IgD-negative memory B cell (primary cell): ENCODE data around the gene SSNA1. TPM values are rescaled to one million over a fixed set of nuclear protein-coding genes. Genes with fewer than 3 reads are reported as not detected.
"Not testable (repeated sequence)": the region's sequence is repeated elsewhere in the genome, so short reads cannot be mapped to it uniquely, and the experiment has no call there.

ENCODE experiments used
- H3K27ac Mint-ChIP-seq, 3 donors: one replicate each; pipeline ENCODE4 v1.8.0; 2020 to 2022; ENCODE audit warnings: mild to moderate bottlenecking in 3 of 3, mixed read lengths in 3 of 3, moderate library complexity in 1 of 3
- H3K27me3 Mint-ChIP-seq: one replicate; pipeline ENCODE4 v1.8.0; 2021; ENCODE audit warnings: mixed read lengths
- H3K36me3 Mint-ChIP-seq: one replicate; pipeline ENCODE4 v1.8.0; 2020; ENCODE audit warnings: mild to moderate bottlenecking, mixed read lengths
- H3K4me1 Mint-ChIP-seq, 3 donors: one replicate each; pipeline ENCODE4 v1.8.0; 2020 to 2022; ENCODE audit warnings: mixed read lengths in 3 of 3, mild to moderate bottlenecking in 1 of 3
- H3K4me3 Mint-ChIP-seq, 4 donors: one replicate each; pipeline ENCODE4 v1.8.0; 2020 to 2022; ENCODE audit warnings: mild to moderate bottlenecking in 4 of 4, mixed read lengths in 4 of 4, moderate library complexity in 3 of 4
- H3K9me3 Mint-ChIP-seq, 3 donors: one replicate each; pipeline ENCODE4 v1.8.0; 2020 to 2021; ENCODE audit warnings: mixed read lengths in 3 of 3, mild to moderate bottlenecking in 1 of 3
- polyA plus RNA-seq: library from polyadenylated mRNA; unstranded; fragments of 300-500 nt; fragmentation: Illumina TruSeq; gene quantifications from one replicate; pipeline ENCODE4 v1.2.3, GENCODE V29; 2021

SSNA1 gene
- polyA plus RNA-seq, 1 donor from 2014 or later: 139 TPM

- Mint-ChIP-seq H3K27ac (peak overlapping the region in 1 of 3 donors; percentile 73), H3K4me3 (peak overlapping the region in 1 of 4 donors; percentile 37)
Measured at GRCh38 chr9:137236936-137237421, 48.5 kb downstream of the SSNA1 start.

DNA sequence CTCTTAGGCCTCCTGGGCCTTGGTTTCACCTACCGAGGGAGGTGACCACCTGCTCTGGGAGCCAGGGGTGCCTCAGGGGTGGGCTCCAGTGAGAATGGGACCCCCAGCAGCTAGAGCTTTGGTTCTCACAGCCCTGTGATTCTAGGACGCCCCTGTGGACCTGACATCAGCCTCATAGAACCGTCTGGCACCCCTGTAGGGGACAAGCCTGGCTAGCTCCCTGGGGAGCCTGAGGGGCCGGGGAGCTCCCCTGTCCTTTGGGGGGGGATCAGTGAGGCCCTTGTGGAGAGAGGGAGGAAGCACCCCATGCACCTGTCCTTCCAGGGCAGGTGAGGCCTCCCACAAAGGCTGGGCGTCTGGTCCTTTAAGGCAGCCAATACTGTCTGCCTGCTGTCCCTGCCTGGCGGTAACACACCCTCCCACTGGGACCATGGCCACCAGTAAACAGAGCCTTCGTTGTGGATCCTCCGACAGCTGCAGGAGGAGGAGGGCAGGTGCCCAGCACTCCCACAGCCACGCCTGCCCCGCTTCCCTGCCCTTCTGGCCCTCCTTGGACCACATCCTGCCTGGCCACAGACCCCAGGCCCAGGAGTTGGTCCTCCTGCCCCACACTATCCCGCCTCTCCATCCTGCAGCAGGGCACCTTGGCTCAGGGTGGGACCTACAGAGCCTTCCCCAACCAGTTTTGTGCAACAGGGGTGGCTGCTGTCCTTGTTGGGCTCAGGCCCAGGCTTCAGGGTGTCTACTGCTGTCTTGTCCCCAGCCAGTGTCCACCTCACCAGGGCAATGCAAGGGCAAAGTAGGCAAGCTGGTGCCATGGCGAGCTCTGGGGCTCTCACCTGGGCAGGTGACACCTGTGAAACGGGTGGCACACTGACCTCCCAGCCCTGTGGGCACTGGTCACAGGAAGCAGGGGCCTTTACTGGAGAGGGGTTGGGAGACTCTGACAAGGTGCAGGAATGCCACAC, 49.6 kb downstream of the SSNA1 start:
- H3K9me3 Mint-ChIP-seq: no peaks in the 10 kb centered on the region
- no peaks in the 10 kb centered on the region for H3K27me3 Mint-ChIP-seq
- no peaks in the 10 kb centered on the region for H3K36me3 Mint-ChIP-seq
- H3K4me3 Mint-ChIP-seq: peak overlapping the region in 1 of 4 donors; percentile 54
- H3K27ac Mint-ChIP-seq: no peak overlapping the region
- H3K4me1 Mint-ChIP-seq: peaks cover 11 to 22% (median 21%) of the 10 kb centered on the region in 3 donors

More at GRCh38 chr9:137236936-137237421, 48.5 kb downstream of the SSNA1 start:
- Mint-ChIP-seq H3K27me3 (no peaks in the 10 kb centered on the region), H3K36me3 (no peaks in the 10 kb centered on the region), H3K4me1 (peaks cover 11 to 15% (median 15%) of the 10 kb centered on the region in 3 donors), H3K9me3 (no peaks in the 10 kb centered on the region)

- peaks cover 17 to 23% (median 19%) of the 10 kb centered on the region in 3 donors for H3K4me1 Mint-ChIP-seq
- not testable (repeated sequence) for H3K36me3 Mint-ChIP-seq
Measured at GRCh38 chr9:137239541-137240200, 51.2 kb downstream of the SSNA1 start.

More at GRCh38 chr9:137239541-137240200, 51.2 kb downstream of the SSNA1 start:
- H3K4me3 Mint-ChIP-seq: peak overlapping the region; percentile 74 to 86 (median 79)
- H3K27ac Mint-ChIP-seq: peak overlapping the region in 2 of 3 donors; percentile 63 to 73
- H3K27me3 Mint-ChIP-seq, H3K9me3 Mint-ChIP-seq: not testable (repeated sequence)

Other genes starting within 250 kb of the SSNA1 start
- 108 TPM for gene FBXW5, start 243.9 kb upstream of the SSNA1 start, polyA plus RNA-seq
- gene C8G, start 243.4 kb upstream of the SSNA1 start, polyA plus RNA-seq: not detected
- gene LCN12, start 236.4 kb upstream of the SSNA1 start, polyA plus RNA-seq: not detected
- gene PTGDS, start 211.2 kb upstream of the SSNA1 start, polyA plus RNA-seq: not detected
- gene LCNL1, start 205.7 kb upstream of the SSNA1 start, polyA plus RNA-seq: not detected
- 64.3 TPM for gene PAXX, start 196.3 kb upstream of the SSNA1 start, polyA plus RNA-seq
- 3.5 TPM for gene CLIC3, start 192.1 kb upstream of the SSNA1 start, polyA plus RNA-seq
- 3.9 TPM for gene ABCA2, start 160.4 kb upstream of the SSNA1 start, polyA plus RNA-seq
- 26.6 TPM for gene FUT7, start 156.6 kb upstream of the SSNA1 start, polyA plus RNA-seq
- 2.0 TPM for gene NPDC1, start 142.5 kb upstream of the SSNA1 start, polyA plus RNA-seq
- not detected for gene ENTPD2, start 134.6 kb upstream of the SSNA1 start, polyA plus RNA-seq
- gene SAPCD2, start 118.1 kb upstream of the SSNA1 start, polyA plus RNA-seq: 0.38 TPM
- 3.0 TPM for gene UAP1L1, start 111.2 kb upstream of the SSNA1 start, polyA plus RNA-seq
- gene MAN1B1, start 101.7 kb upstream of the SSNA1 start, polyA plus RNA-seq: 27.5 TPM
- gene DPP7, start 73.9 kb upstream of the SSNA1 start, polyA plus RNA-seq: 110 TPM
- not detected for gene GRIN1, start 49.5 kb upstream of the SSNA1 start, polyA plus RNA-seq
- gene LRRC26, start 18.6 kb upstream of the SSNA1 start, polyA plus RNA-seq: not detected
- gene TMEM210, start 16.6 kb upstream of the SSNA1 start, polyA plus RNA-seq: not detected
- gene ANAPC2, start 116 bp upstream of the SSNA1 start, polyA plus RNA-seq: 6.2 TPM
- gene TPRN, start 12.1 kb downstream of the SSNA1 start, polyA plus RNA-seq: 0.66 TPM
- 106 TPM for gene TMEM203, start 17.0 kb downstream of the SSNA1 start, polyA plus RNA-seq
- gene NDOR1, start 17.0 kb downstream of the SSNA1 start, polyA plus RNA-seq: 7.6 TPM
- gene RNF208, start 33.6 kb downstream of the SSNA1 start, polyA plus RNA-seq: not detected
- not detected for gene CYSRT1, start 36.5 kb downstream of the SSNA1 start, polyA plus RNA-seq
- gene RNF224, start 38.8 kb downstream of the SSNA1 start, polyA plus RNA-seq: not detected
- not detected for gene SLC34A3, start 42.2 kb downstream of the SSNA1 start, polyA plus RNA-seq
- gene TUBB4B, start 52.6 kb downstream of the SSNA1 start, polyA plus RNA-seq: 88.4 TPM
- not detected for gene STPG3, start 62.6 kb downstream of the SSNA1 start, polyA plus RNA-seq
- 34.2 TPM for gene NELFB, start 66.7 kb downstream of the SSNA1 start, polyA plus RNA-seq
- 8.9 TPM for gene TOR4A, start 89.0 kb downstream of the SSNA1 start, polyA plus RNA-seq
- not detected for gene NRARP, start 113.6 kb downstream of the SSNA1 start, polyA plus RNA-seq
- gene EXD3, start 234.5 kb downstream of the SSNA1 start, polyA plus RNA-seq: 5.6 TPM
- gene NOXA1, start 234.7 kb downstream of the SSNA1 start, polyA plus RNA-seq: 1.4 TPM